NCI-H1092 treated with DMSO at 0.1 percent for 48 hours (cell line): ENCODE measurements around the gene ENTPD5.
"Not testable (repeated sequence)": the region's sequence is repeated elsewhere in the genome, so short reads cannot be mapped to it uniquely, and the experiment has no call there.

ENCODE experiments used
- DNase-seq: peaks from one replicate; lab custom pipeline; 2025; lab: John Stamatoyannopoulos, UW

ENTPD5 gene

DNA sequence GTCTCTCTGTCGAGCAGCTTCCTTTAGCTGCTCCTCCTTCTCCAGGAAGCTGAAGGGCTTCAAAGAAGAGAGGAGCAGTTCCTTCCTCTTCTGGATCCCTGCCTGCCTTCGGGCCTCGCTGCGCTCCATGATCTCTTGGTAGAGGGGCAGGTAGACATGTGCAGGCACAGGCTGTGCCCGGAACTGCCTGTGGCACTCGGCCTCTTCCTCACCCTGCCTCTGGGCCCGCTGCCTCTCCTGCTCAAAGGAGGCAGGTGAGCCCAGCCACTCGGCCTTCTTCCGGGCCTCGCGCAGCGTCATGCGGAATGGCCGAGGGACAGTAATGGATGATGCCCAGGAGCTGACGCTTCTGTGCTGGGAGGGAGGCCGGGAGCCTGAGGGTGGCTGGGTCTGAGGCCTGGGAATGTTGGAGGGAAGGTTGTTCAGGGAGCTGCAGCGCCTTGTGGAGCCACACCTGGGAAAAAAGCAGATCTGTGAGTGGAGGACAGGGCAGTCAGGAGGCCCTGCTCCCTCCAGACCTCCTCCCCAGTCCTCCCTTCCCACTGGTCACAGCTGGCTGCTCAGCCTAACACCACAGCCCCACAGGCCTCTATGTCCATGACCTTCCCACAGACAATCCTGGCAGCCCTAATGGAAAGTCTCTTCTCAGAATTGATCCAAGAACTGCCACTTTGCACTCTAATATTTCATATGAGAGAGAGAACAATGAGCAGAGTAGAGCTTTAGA, 74.5 kb downstream of the ENTPD5 start:
- no peak for DNase-seq

GRCh38 chr14:73943083-73943482, 76.0 kb downstream of the ENTPD5 start:
- no peak for DNase-seq

DNA sequence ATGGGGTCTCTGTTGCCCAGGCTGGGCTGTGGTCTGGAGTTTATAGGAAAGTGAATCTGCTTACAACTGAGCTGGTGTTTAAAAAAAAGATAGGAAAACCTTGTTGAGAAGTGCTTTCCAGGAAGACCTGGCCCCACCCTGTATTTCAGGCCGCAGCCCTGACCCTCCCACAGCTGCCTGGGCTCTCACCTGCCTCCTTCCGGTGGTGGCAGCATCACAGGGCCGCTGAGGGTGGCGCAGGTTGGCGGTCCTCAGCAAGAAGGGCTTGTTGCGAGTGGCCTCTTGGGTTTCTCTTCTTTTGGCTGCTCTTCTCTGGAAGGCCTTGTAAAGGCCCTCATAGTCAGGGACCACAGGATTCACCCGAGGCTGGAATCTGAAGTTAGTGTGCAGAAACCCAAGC, 76.9 kb downstream of the ENTPD5 start:
- no peak for DNase-seq

DNA sequence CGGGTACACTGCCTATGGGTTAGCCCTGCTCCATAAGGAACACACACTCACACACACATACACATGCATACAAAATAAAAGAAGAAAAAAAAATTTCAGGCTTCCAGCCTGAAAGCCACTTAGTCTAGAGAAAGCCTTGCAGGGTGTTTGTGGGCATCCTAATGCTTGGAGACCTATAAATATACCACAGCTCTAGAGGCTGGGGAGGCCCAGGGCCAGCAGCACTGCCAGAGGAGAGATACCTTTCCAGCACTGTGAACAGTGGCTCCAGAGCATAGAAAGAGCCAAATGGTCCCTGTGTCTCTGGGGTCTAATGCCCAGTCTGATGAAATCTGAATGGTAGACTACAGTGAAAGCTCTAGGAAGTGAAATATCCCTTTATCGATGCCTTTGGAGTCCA, 82.1 kb downstream of the ENTPD5 start:
- no peak for DNase-seq

GRCh38 chr14:73936548-73936947, 82.5 kb downstream of the ENTPD5 start:
- DNase-seq, result no peak

DNA sequence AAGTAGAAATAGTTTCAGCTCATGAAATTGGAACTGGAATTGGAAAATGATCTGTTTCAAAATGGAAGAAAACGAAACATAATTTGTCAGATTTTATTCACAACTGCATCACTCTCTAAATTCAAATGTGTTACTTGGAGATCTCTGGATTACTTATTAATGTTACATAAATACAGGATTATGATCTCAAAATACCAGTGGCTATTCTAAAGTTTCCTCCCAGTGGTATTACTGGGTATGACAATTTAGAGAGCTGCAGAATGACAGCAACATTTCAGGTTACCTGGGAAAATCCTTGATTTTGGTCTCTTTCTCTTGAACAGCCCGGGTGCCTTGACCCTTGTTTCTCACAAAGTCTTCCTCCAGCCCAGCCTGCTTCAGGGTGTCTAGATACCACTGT, 83.4 kb downstream of the ENTPD5 start:
- DNase-seq, result no peak

DNA sequence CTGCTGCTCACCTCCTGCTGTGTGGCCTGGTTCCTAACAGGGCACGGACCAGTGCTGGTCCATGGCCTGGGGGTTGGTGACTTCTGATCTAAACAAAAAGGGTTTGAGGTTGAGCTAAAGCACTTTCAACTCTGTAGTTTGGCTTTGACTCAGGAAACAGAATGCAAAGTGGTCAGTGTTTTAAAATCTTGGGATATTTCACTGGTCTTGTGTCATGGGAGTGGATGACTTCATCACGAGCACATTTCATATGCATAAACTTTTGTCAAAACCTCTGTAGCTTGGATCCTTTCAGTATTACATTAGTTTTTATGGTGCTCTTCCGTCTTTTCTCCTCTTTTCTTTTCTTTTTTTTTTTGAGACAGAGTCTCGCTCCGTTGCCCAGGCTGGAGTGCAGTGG, 94.8 kb downstream of the ENTPD5 start:
- DNase-seq, result no peak

DNA sequence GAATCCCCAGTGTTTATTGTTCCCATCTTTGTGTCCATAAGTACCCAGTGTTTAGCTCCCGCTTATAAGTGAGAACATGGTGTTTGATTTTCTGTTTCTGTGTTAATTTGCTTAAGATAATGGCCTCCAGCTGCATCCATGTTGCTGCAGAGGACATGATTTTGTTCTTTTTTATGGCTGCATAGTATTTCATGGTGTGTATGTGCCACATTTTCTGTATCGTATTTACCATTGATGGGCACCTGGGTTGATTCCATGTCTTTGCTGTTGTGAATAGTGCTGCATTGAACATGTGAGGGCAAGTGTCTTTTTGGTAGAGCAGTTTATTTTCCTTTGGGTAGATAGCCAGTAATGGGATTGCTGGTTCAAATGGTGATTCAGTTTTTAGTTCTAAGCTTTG, 99.6 kb downstream of the ENTPD5 start:
- not testable (repeated sequence) for DNase-seq

DNA sequence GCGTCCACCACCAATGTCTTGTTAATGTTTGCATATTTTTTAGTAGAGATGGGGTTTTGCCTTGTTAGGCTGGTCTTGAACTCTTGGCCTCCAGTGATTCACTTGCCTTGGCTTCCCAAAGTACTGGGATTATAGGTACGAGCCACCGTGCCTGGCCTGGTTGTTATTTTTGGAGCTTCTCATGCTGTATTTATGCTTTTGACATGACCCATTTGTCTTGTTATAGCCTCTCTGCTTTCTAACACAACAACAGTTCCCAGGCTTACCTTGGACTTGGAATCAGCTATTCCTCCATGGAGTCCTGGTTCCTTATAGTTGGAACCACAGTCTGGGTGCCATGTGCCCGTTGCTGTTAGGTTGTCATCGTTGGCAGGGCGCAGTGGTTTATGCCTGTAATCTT, 102.8 kb downstream of the ENTPD5 start:
- no peak for DNase-seq

GRCh38 chr14:73913256-73913655, 105.8 kb downstream of the ENTPD5 start:
- no peak for DNase-seq

DNA sequence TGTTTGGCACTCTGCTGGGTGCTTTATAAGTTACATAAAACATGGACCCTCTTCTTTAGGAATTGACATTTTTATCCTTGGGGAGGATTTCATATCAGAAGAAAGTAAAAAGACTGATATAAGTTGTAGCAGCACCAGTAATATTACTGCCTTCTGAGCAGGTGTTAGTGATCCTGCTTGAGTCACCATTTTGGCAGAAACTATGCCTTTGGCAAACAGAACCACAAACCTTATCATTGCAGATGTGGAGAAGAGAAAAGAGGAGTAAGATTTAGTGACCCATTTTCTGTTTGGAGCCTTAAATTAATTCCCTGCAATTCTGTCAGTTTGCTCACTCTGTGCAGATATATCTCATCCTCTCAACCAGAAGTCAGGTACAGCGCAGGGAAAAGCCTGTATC, 109.4 kb downstream of the ENTPD5 start:
- no peak for DNase-seq
